Measurements from ENCODE around the gene GOLGA6L2. TPM values are rescaled to one million over a fixed set of nuclear protein-coding genes. Genes with fewer than 3 reads are reported as not detected.
"Not testable (repeated sequence)": the region's sequence is repeated elsewhere in the genome, so short reads cannot be mapped to it uniquely, and the experiment has no call there.

Gene GOLGA6L2
- total and polyA plus RNA-seq, 7 donors, result 0.14 TPM; not detected in 6

DNA sequence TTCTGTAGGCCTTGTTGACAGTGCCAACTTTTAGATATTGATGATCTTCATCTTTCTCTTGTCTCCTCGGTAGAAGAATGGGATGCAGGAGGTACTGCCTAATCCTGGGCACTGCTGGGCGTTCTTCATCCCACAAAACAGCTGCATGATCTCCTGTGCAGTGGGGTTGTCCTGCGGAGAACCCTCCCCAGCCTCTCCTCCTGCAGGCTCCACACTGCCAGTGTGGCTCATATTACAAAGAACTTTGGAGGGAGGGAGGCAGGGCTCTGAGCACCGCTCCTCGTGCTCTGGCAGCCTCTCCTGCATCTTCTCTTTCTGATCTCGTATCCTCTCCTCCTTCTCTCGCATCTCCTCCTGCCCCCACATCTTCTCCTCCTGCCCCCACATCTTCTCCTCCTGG is 7.5 kb downstream of the GOLGA6L2 start:
- H3K4me1 ChIP-seq, result no peaks in the 10 kb centered on the region
- no peak for TF ChIP-seq POLR2A (IDR thresholded peaks at IDR 0.05)
- TF ChIP-seq POLR2AphosphoS5 (IDR thresholded peaks at IDR 0.05), result no peak
- no peak for TF ChIP-seq EP300 (IDR thresholded peaks at IDR 0.05)
- no peak for TF ChIP-seq CTCF (IDR thresholded peaks at IDR 0.05)
- intact Hi-C loops (cut with DNase I), result no loop called here
- H3K36me3 ChIP-seq, result no peaks in the 10 kb centered on the region
- no peak overlapping the region for H3K4me3 ChIP-seq
- no peaks in the 10 kb centered on the region for H3K27me3 ChIP-seq
- WGBS, 2 donors, result 78 to 79% methylated on average over 7 of the region's 7 CpGs
- H3K27ac ChIP-seq, result no peak overlapping the region
- H3K9me3 ChIP-seq, result no peaks in the 10 kb centered on the region
- DNase-seq, result no peak

GRCh38 chr15:23438816-23439466 is 8.1 kb downstream of the GOLGA6L2 start:
- intact Hi-C loops (cut with DNase I), result no loop called here
- H3K4me1 ChIP-seq, result no peaks in the 10 kb centered on the region
- no peak for DNase-seq
- 22 to 68% methylated on average over 9 of the region's 9 CpGs for WGBS, 2 donors
- H3K27me3 ChIP-seq, result no peaks in the 10 kb centered on the region
- H3K36me3 ChIP-seq, result no peaks in the 10 kb centered on the region
- H3K9me3 ChIP-seq, result no peaks in the 10 kb centered on the region
- TF ChIP-seq POLR2AphosphoS5 (IDR thresholded peaks at IDR 0.05) (no peak), EP300 (IDR thresholded peaks at IDR 0.05) (no peak), CTCF (IDR thresholded peaks at IDR 0.05) (no peak), POLR2A (IDR thresholded peaks at IDR 0.05) (no peak)
- H3K4me3 ChIP-seq, result no peak overlapping the region
- H3K27ac ChIP-seq, result no peak overlapping the region

- no peaks in the 10 kb centered on the region for H3K4me1 ChIP-seq
- intact Hi-C loops (cut with DNase I), result no loop called here
- H3K27me3 ChIP-seq, result no peaks in the 10 kb centered on the region
- H3K27ac ChIP-seq, result no peak overlapping the region
- H3K9me3 ChIP-seq, result no peaks in the 10 kb centered on the region
- H3K4me3 ChIP-seq, result no peak overlapping the region
- TF ChIP-seq POLR2A (IDR thresholded peaks at IDR 0.05) (no peak), EP300 (IDR thresholded peaks at IDR 0.05) (no peak), POLR2AphosphoS5 (IDR thresholded peaks at IDR 0.05) (no peak), CTCF (IDR thresholded peaks at IDR 0.05) (no peak)
- no peak for DNase-seq
- 72 to 90% methylated on average over 2 of the region's 2 CpGs for WGBS, 2 donors
- no peaks in the 10 kb centered on the region for H3K36me3 ChIP-seq
Measured at GRCh38 chr15:23437673-23438072, 9.4 kb downstream of the GOLGA6L2 start.

DNA sequence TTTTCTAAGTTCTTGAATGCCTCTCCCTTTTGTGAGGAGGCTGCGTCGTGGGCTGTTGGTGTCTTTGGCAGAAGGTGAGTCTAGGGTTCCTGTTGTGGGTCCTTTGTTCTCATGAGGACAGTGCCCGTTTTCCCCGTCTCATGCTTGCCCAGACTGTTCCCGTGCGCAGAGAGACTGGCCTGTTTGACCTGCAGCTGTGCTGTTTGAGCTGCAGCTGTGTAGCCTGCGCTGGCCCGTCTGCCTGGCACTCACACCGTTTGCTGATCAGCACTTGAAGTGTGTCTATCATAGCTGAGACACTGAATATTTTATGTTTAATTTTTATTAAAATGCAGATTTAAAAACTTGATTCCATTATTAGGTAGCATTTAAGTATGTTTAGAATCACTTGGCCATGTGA is 9.9 kb downstream of the GOLGA6L2 start:
- Histone ChIP-seq H3K9me3 (no peaks in the 10 kb centered on the region), H3K36me3 (no peaks in the 10 kb centered on the region), H3K4me1 (no peaks in the 10 kb centered on the region), H3K27ac (no peak overlapping the region), H3K4me3 (no peak overlapping the region), H3K27me3 (no peaks in the 10 kb centered on the region)
- intact Hi-C loops (cut with DNase I), result no loop called here
- 48 to 83% methylated on average over 9 of the region's 9 CpGs for WGBS, 2 donors
- TF ChIP-seq EP300 (IDR thresholded peaks at IDR 0.05), result no peak
- no peak for TF ChIP-seq POLR2A (IDR thresholded peaks at IDR 0.05)
- no peak for TF ChIP-seq CTCF (IDR thresholded peaks at IDR 0.05)
- no peak for TF ChIP-seq POLR2AphosphoS5 (IDR thresholded peaks at IDR 0.05)
- DNase-seq, result no peak

DNA sequence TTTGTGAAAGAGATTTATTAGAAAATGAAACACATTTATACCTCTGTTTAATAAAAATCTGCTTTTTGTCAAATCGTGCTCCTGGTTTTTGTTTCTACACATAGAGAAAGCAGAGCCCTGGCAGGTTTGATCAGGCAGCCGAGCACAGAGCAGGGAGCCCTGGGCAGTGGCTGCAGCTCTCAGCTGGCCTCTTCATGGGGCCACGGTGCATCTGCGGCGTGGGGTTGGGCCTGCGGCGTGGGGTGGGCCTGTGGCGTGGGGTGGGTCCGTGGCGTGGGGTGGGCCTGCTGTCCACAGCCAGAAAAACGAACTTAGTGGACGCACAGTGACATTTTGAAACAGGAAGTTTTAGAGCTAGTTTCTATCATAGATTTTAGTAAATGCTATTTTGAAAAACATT is 10.6 kb downstream of the GOLGA6L2 start:
- H3K4me3 ChIP-seq, result no peak overlapping the region
- DNase-seq, result no peak
- intact Hi-C loops (cut with DNase I), result no loop called here
- 88% methylated on average over 12 of the region's 12 CpGs for WGBS, 2 donors
- H3K27ac ChIP-seq, result no peak overlapping the region
- TF ChIP-seq CTCF (IDR thresholded peaks at IDR 0.05) (no peak), EP300 (IDR thresholded peaks at IDR 0.05) (no peak), POLR2A (IDR thresholded peaks at IDR 0.05) (no peak), POLR2AphosphoS5 (IDR thresholded peaks at IDR 0.05) (no peak)
- H3K4me1 ChIP-seq, result no peaks in the 10 kb centered on the region
- no peaks in the 10 kb centered on the region for H3K9me3 ChIP-seq
- H3K36me3 ChIP-seq, result no peaks in the 10 kb centered on the region
- no peaks in the 10 kb centered on the region for H3K27me3 ChIP-seq

DNA sequence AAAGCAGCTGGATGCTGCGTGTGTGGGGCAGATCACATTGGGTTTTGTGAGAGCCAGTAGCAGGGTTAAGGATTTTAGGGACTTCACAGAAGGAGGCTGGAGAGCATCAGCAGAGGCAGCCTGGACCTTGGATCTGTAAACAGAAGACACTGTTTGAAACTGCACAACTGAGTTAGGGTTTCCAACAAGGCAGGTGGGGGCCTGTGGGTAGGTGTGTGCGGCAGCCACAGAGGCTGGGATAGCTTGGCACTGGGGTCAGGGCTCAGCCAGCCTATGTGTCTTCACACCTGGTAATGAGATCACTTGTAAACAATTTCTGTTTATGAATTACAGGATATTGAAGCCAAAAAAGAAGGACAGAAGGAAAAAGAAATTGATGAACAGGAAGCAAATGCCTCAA is 12.3 kb downstream of the GOLGA6L2 start:
- H3K4me1 ChIP-seq; H3K36me3 ChIP-seq; intact Hi-C loops (cut with DNase I); DNase-seq; H3K27me3 ChIP-seq; H3K27ac ChIP-seq; H3K9me3 ChIP-seq; H3K4me3 ChIP-seq: not testable (repeated sequence)
- WGBS, 2 donors, result 49 to 79% methylated on average over 2 of the region's 2 CpGs

DNA sequence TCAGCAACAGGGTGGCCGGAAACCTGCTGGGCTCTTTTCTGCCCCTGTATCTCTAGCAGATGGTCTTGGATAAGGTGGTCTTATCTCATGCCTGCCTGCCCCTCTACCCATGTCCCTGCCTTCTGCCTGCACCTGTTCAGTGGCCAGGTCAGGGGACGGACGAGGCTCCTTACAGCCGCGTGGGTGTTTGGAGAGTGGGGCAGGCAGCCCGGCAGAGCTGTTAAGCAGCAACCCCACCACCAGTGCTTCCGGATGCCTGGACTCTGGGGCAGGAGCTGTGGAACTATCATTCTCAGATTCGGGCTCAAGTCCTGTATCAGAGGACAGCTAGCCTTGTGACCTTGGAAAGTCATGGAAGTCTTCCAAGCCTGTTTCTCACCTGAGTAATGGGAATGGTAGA is 21.7 kb downstream of the GOLGA6L2 start:
- 88 to 92% methylated on average over 8 of the region's 8 CpGs for WGBS, 2 donors
- H3K36me3 ChIP-seq; H3K27ac ChIP-seq; H3K27me3 ChIP-seq; H3K9me3 ChIP-seq; intact Hi-C loops (cut with DNase I); H3K4me3 ChIP-seq; DNase-seq: not testable (repeated sequence)
- H3K4me1 ChIP-seq, result peaks cover 0 to 11% (median 9%) of the 10 kb centered on the region in 4 donors

Data from sigmoid colon (tissue), 7 donors.